ENCODE results near the gene SPOCK3.
"Not testable (repeated sequence)": the region's sequence is repeated elsewhere in the genome, so short reads cannot be mapped to it uniquely, and the experiment has no call there.

The SPOCK3 gene

DNA sequence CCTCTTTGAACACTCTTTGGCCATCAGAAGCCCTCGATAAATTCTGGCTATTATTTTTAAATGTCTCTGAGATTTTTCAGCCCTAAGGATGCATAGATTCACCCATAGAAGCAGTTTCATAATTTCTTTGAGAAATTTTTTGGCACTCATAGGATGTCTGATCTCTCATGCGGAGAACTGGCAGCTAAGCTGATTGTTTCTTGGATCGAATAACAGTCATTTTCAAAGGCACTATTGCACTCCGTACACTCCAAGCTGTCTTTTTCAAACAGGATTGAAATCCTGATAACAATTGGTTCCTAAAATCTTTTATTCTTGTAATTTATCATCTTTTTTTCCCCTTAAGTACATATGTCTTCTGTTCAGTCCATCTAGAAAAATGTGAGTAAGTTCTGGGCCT lies 411.9 kb downstream of the SPOCK3 start:
- DNase-seq (ENCODE audit: low spot score) = no peak

- no peak for DNase-seq (ENCODE audit: low spot score)
These were observed 417.4 kb downstream of the SPOCK3 start for GRCh38 chr4:166816890-166817289.

- no peak for DNase-seq (ENCODE audit: low spot score)
These were observed 425.9 kb downstream of the SPOCK3 start for GRCh38 chr4:166808380-166808779.

DNA sequence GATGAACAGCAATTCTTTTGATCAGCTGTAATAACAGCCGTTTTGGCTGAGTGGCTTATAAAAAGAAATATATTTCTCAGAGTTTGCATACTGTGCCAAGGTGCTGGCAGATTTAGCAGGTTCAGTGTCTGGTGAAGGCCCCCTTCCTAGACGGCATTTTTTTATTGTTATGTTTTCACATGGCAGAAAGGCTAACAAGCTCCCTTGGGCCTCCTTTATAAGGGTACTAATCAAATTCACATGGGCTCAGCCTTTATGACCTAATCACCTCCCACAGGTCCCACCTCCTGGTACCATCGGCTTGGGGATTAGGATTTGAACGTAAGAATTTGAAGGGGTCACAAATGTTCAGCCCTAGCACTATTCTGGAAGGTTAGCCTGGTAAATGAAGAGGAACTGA lies 431.9 kb downstream of the SPOCK3 start:
- DNase-seq (ENCODE audit: low spot score) = no peak

- DNase-seq (ENCODE audit: low spot score) = no peak
These were observed 436.2 kb downstream of the SPOCK3 start for GRCh38 chr4:166798126-166798525.

DNA sequence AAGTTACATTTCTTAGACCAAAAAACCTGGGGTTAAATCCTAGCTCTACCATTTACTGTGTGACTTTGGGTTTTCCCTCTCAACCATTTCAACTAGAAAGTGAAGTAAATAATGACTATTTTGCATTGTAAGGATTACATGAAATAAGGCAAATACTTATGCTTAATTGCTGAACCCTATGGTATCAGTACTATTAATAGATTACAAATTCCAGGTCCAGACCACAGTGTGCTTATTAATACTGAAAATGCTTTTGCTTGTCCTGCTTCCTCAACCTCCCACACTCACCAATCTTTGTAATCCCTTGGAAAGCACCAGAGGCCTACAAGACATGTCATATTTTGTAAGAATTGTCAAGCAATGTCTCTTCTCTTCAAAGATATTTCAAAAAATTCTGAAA lies 456.5 kb downstream of the SPOCK3 start:
- no peak for DNase-seq (ENCODE audit: low spot score)

DNA sequence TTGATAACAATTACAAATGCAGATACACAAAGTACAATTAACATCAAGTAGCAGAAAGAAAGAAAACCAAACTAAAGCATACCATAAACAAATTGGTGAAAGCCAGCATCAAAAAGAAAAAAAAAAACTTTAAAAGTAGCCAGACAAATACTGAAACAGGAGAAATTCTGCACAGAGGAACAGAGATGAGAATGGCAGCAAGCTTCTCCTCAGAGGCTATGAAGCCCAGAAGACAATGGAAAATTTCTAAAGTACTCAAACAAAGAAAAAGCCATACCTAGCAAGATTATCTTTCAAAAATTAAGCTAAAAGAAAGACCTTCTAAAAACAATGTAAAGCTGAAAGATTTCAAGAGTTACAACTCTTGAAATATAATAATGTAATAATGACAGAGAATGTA lies 471.3 kb downstream of the SPOCK3 start:
- DNase-seq (ENCODE audit: low spot score) = no peak

DNA sequence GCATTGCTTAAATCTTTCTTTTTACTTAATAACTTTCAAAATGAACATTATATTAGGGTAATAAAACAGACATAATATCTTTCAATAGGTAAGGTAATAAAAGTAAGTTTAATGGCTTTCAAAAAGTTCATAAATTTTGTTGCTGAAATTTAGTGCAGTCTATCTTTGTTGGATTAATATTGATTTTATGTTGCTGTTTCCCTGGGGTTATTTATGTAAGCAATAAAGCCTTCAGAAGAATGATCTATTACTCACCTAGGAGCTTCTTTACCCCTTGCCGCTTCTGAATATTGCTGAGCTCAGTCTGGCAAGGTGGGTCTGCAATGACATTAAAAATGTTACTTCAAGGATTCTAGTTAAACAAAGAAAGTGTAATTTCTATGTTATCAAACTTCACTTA lies 492.6 kb downstream of the SPOCK3 start:
- DNase-seq (ENCODE audit: low spot score) = no peak

DNA sequence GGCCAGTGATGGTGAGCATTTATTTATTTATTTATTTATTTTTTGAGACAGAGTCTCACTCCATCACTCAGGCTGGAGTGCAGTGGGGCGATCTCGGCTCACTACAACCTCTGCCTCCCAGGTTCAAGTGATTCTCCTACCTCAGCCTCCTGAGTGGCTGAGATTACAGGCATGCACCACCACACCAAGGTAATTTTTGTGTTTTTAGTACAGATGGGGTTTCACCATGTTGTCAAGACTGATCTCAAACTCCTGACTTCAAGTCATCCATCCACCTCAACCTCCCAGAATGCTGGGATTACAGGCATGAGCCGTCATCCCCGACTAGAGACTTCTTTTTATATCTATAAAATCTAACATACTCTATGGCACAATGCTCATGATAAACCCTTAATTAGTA lies 495.1 kb downstream of the SPOCK3 start:
- not testable (repeated sequence) for DNase-seq (ENCODE audit: low spot score)

DNA sequence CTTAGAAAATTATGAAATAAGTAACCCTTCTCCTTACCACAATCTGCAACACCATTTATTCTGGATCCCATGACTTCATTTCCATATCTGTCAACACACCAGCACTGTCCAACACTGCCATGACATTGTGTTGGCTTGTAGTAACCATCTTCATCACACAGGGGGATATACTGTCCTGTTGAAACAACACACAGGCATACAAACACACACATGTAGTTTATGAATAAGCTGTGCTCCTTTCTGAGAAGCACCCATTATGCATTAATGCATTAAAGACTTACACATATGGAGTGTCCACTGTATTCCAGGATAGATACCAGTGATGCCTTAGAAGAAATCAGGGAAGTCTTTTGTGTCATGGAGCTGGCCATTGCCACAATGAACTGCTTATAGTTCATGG lies 496.9 kb downstream of the SPOCK3 start:
- no peak for DNase-seq (ENCODE audit: low spot score)

DNA sequence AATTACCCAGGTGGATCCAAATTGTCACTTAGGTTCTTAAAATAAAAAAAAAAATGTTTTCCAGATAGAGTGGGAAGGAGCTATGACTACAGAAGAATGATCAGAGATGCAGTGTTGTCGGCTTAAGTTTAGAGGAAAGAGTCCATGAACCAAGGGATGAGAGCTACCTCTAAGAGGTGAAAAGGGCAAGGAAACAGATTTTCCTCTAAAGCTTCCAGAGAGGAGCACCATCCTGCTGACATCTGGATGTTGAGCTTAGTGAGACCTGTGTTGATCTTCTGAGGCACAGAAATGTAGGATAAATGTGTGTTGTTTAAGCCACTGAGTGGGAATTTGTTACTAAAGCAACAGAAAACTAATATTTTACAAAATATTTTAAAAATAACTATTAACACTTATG lies 498.7 kb downstream of the SPOCK3 start:
- DNase-seq (ENCODE audit: low spot score) = no peak

- DNase-seq (ENCODE audit: low spot score) = no peak
These were observed 499.5 kb downstream of the SPOCK3 start for GRCh38 chr4:166734797-166735196.

GRCh38 chr4:166733686-166734085 lies 500.6 kb downstream of the SPOCK3 start:
- no peak for DNase-seq (ENCODE audit: low spot score)

DNA sequence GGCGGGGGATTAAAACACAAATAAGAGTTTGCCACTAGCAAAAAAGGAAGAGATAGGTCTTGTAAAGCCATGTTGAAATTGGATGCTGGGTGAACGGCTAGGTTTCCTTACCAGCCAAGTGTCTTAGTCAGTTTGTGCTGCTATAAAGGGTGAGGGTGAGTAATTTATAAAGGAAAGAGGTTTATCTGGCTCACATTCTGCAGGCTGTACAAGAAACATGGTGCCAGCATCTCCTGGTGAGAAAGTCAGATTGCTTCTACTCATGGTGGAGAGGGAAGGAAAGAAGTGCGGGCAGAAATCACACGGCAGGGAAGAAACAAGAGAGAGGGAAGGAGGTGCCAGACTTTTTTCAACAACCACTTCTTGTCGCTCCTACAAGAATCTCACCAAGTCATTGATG lies 507.5 kb downstream of the SPOCK3 start:
- no peak for DNase-seq (ENCODE audit: low spot score)

DNA sequence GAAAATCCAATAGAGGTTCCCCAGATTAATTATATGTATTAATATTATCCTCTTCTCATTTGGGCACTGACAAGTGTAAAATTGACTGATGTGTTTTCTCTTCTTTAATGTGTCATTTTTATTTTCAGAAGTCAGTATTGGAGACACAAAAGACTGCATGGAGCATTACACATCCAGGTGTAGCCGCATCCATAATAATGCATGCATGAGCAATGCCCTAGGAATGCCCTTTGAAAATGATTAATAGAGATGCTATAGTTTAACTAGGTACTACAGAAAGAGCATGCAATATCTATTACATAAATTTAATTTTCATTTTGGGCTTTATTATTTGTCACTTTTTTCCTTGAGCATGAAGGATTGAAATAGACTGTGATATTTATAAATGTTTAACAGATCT lies 509.9 kb downstream of the SPOCK3 start:
- no peak for DNase-seq (ENCODE audit: low spot score)

- DNase-seq (ENCODE audit: low spot score) = no peak
These were observed 510.7 kb downstream of the SPOCK3 start for GRCh38 chr4:166723532-166724140.

GRCh38 chr4:166715748-166716713 lies 518.3 kb downstream of the SPOCK3 start:
- peak; percentile 8 for DNase-seq (ENCODE audit: low spot score)

DNA sequence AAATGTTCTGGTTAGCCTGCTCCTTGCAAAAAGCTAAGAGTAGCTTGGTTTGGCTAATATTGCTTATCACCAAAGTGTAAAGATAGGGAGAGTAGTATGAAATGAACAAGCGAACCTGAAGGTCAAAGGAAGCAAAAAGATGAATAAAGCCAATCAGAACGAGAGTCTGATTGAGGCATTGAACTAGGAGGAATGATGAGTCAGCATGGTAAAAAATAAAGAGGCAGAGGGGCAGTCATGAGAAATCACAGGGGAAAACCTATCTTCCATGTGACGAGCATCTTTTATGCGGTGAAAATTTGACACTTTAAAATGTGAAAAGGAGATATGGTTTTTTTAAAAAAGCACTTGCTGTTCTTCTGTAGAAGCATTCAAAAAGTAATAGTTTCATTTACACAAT lies 533.7 kb downstream of the SPOCK3 start:
- no peak for DNase-seq (ENCODE audit: low spot score)

GRCh38 chr4:166688835-166689234 lies 545.5 kb downstream of the SPOCK3 start:
- DNase-seq (ENCODE audit: low spot score) = no peak

DNA sequence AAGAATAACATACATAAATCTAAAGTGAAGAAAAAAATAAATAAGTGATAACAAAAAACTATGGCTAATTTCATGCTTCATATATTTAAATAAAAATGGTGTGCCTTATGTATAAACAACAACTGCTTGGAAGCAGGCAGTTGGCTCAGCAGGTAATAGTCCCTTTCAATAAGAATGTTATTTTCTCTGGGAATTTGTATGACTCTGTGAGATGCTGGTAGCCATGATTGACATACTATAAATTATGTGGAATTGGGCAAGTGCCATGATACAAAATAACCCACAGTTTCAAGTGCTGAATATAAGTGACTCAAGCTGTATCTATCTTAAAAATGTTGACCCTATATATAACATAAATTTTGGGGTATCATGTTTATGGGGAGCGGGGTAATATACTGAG lies 546.5 kb downstream of the SPOCK3 start:
- DNase-seq (ENCODE audit: low spot score) = no peak
